ENCODE measurements around the gene GNL3. TPM values are rescaled to one million over a fixed set of nuclear protein-coding genes. Genes with fewer than 3 reads are reported as not detected.

Gene GNL3
- total RNA-seq, 1 donor from 2014 or later: 26.8 TPM

DNA sequence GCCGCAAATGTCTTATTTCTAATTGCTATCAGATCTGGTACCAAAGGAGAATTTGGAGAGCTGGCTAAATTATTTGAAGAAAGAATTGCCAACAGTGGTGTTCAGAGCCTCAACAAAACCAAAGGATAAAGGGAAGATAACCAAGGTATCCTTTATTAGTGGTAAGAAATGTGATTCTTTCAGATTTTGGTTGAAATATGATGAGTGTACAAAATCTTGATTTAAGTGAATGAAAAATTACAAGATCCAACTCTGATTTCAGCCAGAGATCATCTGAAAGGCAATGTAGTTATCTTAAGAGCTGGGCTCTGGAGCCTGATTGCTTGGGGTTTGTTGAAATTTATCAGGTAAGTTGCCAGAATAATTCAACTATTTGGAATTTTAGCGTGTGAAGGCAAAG is 4.7 kb downstream of the GNL3 start:
- H3K36me3 ChIP-seq: peaks cover 86% of the 10 kb centered on the region
- intact Hi-C loops (cut with micrococcal nuclease): no loop called here

DNA sequence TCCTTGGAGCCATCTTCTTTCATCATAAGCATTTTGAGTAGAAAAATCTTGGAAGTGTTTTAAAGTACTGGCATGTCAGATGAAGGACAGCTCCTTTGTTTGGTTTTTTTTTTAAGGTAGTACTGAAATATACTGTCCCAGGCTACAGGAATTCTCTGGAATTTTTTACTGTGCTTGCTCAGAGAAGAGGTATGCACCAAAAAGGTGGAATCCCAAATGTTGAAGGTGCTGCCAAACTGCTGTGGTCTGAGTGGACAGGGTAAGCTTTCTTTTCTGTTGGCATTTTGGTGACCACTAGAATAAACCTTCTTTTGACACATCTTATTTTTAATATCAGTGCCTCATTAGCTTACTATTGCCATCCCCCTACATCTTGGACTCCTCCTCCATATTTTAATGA is 7.2 kb downstream of the GNL3 start:
- Histone ChIP-seq H3K27ac (replicated peaks) (no peak overlapping the region), H3K4me1 (no peaks in the 10 kb centered on the region), H3K27me3 (ENCODE audit: low read depth) (no peaks in the 10 kb centered on the region), H3K9me3 (replicated peaks) (no peaks in the 10 kb centered on the region), H3K36me3 (peaks cover 99% of the 10 kb centered on the region), H3K4me3 (no peak overlapping the region)
- intact Hi-C loops (cut with micrococcal nuclease): no loop called here
- no peak for DNase-seq
- TF ChIP-seq, protein P1, sequence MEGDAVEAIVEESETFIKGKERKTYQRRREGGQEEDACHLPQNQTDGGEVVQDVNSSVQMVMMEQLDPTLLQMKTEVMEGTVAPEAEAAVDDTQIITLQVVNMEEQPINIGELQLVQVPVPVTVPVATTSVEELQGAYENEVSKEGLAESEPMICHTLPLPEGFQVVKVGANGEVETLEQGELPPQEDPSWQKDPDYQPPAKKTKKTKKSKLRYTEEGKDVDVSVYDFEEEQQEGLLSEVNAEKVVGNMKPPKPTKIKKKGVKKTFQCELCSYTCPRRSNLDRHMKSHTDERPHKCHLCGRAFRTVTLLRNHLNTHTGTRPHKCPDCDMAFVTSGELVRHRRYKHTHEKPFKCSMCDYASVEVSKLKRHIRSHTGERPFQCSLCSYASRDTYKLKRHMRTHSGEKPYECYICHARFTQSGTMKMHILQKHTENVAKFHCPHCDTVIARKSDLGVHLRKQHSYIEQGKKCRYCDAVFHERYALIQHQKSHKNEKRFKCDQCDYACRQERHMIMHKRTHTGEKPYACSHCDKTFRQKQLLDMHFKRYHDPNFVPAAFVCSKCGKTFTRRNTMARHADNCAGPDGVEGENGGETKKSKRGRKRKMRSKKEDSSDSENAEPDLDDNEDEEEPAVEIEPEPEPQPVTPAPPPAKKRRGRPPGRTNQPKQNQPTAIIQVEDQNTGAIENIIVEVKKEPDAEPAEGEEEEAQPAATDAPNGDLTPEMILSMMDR (IDR thresholded peaks at IDR 0.05; ENCODE audit: borderline replicate concordance): no peak

More for the DNA sequence above, 4.7 kb downstream of the GNL3 start:
- DNase-seq: no peak
- Histone ChIP-seq H3K4me3 (no peak overlapping the region), H3K27ac (replicated peaks) (no peak overlapping the region), H3K4me1 (peaks cover 22% of the 10 kb centered on the region), H3K27me3 (ENCODE audit: low read depth) (no peaks in the 10 kb centered on the region), H3K9me3 (replicated peaks) (no peaks in the 10 kb centered on the region)
- TF ChIP-seq, protein P1 (IDR thresholded peaks at IDR 0.05; ENCODE audit: borderline replicate concordance): no peak

DNA sequence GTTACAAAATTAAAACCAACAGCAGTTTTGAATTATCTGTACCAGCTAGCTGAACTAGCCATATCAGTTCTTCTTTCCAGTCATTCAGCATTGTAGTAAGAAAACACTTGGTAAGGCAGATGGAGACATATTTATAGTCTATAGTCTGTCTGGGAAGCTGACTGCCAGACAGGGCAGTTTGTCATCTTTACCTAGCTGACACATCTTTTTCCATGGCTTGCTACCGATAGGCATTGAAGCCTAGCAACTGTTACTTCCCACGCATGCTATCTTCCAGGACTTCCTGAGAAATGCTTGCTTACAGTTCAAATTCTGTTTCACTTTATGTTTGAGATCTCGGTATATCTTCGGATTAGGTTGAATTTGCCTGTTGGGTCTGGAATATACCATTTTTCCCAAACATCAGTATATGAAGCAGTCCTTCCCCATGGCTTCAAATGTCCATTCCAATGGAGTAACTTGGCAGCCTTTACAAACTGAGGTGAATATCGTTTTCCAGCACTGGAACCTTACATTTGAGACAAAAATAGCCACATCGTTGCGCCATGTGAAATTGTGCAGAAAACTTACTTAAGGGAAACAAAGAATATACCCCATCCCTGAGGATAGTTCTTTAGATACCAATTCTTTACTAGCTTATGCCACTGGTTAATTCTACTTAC is 8.8 kb downstream of the GNL3 start:
- TF ChIP-seq, protein P1 (IDR thresholded peaks at IDR 0.05; ENCODE audit: borderline replicate concordance): no peak
- intact Hi-C loops (cut with micrococcal nuclease): no loop called here
- no peak overlapping the region for H3K4me3 ChIP-seq
- H3K9me3 ChIP-seq (replicated peaks): no peaks in the 10 kb centered on the region
- H3K4me1 ChIP-seq: no peaks in the 10 kb centered on the region
- H3K27ac ChIP-seq (replicated peaks): no peak overlapping the region
- no peaks in the 10 kb centered on the region for H3K27me3 ChIP-seq (ENCODE audit: low read depth)
- peaks cover 99% of the 10 kb centered on the region for H3K36me3 ChIP-seq
- DNase-seq: no peak

DNA sequence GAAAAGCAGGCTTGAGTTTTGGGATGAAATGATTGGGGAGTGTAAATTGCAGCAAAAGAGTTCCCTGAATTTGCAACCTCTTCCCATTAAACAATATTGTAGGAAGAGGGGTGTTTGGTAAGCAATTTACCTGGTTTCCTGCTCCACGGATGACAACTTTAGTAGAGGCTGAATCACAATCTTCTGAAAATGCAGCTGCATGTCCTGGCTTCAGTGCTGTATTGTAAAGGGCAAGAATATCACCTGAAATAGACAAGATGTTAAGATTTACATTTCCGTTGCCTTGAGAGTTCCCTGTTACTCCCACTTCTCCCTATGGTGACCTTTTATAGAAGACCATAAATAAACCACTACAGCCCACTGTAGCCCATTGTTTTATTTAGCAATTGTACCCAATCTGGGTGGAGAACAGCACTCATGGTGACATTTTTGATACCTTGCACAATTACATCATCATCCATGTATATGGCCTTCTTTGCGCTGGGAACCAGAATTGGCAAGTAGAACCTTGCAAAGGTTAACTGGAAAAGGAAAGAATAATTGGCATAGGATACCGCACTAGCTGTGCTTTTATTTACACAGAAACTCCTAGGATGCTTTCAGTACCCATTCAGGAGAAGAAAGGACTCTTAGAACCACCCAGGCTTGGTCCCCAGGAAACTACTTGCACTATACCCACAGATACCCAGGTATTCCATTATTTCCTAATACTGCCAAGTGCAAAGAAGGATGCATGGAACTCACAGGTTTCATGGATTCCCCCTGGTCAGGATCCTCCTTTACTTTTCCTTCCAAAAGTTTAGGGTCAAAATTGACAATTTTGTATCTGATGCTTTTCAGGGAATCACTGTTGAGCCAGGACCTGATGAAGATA is 10.2 kb downstream of the GNL3 start:
- intact Hi-C loops (cut with micrococcal nuclease): no loop called here
- H3K27me3 ChIP-seq (ENCODE audit: low read depth): no peaks in the 10 kb centered on the region
- H3K36me3 ChIP-seq: peaks cover 89% of the 10 kb centered on the region
- no peak overlapping the region for H3K27ac ChIP-seq (replicated peaks)
- DNase-seq: no peak
- no peak overlapping the region for H3K4me3 ChIP-seq
- H3K9me3 ChIP-seq (replicated peaks): no peaks in the 10 kb centered on the region
- H3K4me1 ChIP-seq: no peaks in the 10 kb centered on the region
- TF ChIP-seq, protein P1 (IDR thresholded peaks at IDR 0.05; ENCODE audit: borderline replicate concordance): no peak

DNA sequence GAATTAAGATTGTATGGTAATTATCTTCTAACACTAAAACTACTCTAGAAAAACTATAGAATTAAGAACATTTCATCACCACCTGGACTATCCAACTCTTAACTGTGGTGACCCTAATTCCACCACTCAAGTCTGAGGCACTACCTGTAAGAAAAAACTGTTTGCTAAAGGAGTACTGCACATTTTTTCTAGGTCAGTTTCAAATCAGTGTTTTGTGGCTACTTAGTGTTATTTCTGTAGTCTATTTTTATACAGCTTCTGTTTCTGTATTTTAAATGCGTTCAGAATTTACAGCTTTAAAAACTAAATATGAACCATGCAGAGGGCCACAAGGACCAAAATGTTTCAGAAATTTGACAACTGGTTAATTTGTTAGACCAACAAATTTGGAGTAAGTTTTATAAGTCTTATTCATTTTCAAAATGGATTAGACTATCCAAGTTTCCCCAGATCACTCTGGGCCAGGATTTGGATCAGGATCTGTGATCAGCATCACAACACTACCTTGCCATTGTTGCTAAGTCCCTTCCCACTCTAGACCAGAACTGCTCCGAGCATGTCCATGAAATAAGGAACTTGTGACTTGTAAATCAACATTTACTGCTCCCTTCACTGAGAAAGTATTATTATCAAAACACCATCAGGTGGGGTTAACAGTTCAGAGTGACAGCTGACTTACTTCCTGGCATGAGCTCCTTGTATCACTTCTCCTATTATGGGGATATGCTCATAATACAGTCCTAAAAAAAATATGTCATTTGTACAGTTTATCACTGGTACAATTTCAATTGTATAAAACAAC is 11.2 kb downstream of the GNL3 start:
- Histone ChIP-seq H3K9me3 (replicated peaks) (no peaks in the 10 kb centered on the region), H3K4me3 (no peak overlapping the region), H3K27ac (replicated peaks) (no peak overlapping the region), H3K36me3 (peaks cover 79% of the 10 kb centered on the region), H3K4me1 (peaks cover 1% of the 10 kb centered on the region), H3K27me3 (ENCODE audit: low read depth) (no peaks in the 10 kb centered on the region)
- DNase-seq: no peak
- intact Hi-C loops (cut with micrococcal nuclease): no loop called here
- TF ChIP-seq, protein P1 (IDR thresholded peaks at IDR 0.05; ENCODE audit: borderline replicate concordance): no peak

All from left ventricle myocardium inferior (tissue), 1 donor.